ENCODE results near the gene PRDM5.

The PRDM5 gene

DNA sequence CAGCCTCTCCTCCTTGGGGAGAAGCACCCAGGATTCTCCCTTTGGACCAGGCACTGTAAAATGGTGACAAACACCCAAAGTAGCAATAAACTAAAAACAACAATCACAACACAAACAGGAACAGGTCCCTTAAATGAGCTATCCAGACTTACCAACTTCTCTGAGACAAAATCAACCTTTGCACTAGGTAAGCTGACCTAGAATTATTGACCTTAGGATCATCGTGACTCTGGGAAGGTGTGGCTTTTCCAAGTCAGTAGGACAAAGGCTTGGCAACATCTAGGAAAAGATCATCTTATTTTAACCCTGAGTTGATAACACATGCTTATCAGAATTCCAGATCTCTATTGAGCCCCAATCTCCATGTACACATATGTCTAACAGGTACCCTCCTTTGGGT is 166.7 kb downstream of the PRDM5 start:
- TF ChIP-seq TAF1 (IDR thresholded peaks at IDR 0.05; ENCODE audit: borderline replicate concordance, insufficient read depth, low read length) (no peak), POLR2AphosphoS5 (IDR thresholded peaks at IDR 0.05; ENCODE audit: low read depth, low read length) (no peak), SIN3A (IDR thresholded peaks at IDR 0.05; ENCODE audit: borderline replicate concordance, insufficient read depth, low read length) (no peak), FOXP2 (optimal IDR thresholded peaks at IDR 0.05; ENCODE audit: borderline replicate concordance, extremely low read depth, extremely low read length, insufficient read depth) (no peak)
- TF ChIP-seq, protein P1, sequence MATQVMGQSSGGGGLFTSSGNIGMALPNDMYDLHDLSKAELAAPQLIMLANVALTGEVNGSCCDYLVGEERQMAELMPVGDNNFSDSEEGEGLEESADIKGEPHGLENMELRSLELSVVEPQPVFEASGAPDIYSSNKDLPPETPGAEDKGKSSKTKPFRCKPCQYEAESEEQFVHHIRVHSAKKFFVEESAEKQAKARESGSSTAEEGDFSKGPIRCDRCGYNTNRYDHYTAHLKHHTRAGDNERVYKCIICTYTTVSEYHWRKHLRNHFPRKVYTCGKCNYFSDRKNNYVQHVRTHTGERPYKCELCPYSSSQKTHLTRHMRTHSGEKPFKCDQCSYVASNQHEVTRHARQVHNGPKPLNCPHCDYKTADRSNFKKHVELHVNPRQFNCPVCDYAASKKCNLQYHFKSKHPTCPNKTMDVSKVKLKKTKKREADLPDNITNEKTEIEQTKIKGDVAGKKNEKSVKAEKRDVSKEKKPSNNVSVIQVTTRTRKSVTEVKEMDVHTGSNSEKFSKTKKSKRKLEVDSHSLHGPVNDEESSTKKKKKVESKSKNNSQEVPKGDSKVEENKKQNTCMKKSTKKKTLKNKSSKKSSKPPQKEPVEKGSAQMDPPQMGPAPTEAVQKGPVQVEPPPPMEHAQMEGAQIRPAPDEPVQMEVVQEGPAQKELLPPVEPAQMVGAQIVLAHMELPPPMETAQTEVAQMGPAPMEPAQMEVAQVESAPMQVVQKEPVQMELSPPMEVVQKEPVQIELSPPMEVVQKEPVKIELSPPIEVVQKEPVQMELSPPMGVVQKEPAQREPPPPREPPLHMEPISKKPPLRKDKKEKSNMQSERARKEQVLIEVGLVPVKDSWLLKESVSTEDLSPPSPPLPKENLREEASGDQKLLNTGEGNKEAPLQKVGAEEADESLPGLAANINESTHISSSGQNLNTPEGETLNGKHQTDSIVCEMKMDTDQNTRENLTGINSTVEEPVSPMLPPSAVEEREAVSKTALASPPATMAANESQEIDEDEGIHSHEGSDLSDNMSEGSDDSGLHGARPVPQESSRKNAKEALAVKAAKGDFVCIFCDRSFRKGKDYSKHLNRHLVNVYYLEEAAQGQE (IDR thresholded peaks at IDR 0.05; ENCODE audit: insufficient read depth in 1 of 2, low read depth in 2 of 2, low read length in 2 of 2): no peak

DNA sequence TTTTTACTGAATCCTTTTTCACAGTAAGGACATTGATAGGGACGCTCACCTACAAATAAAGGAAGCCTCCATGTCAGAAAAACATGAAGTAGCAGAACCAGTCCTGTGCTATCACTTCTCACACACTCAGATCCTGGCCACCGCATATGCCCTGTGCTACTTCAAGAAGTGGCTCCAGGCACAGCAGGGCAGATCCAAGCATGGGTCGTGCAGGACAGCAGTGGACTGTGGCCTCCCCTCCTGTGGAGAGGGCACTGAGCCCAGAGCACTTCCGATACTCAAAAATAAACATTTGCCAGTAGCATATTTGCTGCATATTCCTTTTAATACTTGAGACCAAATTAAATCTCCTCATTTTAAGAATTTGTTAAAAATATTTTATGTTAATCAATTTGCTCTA is 167.9 kb downstream of the PRDM5 start:
- TF ChIP-seq POLR2AphosphoS5 (IDR thresholded peaks at IDR 0.05; ENCODE audit: low read depth, low read length): no peak
- no peak for TF ChIP-seq SIN3A (IDR thresholded peaks at IDR 0.05; ENCODE audit: borderline replicate concordance, insufficient read depth, low read length)
- TF ChIP-seq, protein P1 (IDR thresholded peaks at IDR 0.05; ENCODE audit: insufficient read depth in 1 of 2, low read depth in 2 of 2, low read length in 2 of 2): no peak
- TF ChIP-seq TAF1 (IDR thresholded peaks at IDR 0.05; ENCODE audit: borderline replicate concordance, insufficient read depth, low read length): no peak
- TF ChIP-seq FOXP2 (optimal IDR thresholded peaks at IDR 0.05; ENCODE audit: borderline replicate concordance, extremely low read depth, extremely low read length, insufficient read depth): no peak

DNA sequence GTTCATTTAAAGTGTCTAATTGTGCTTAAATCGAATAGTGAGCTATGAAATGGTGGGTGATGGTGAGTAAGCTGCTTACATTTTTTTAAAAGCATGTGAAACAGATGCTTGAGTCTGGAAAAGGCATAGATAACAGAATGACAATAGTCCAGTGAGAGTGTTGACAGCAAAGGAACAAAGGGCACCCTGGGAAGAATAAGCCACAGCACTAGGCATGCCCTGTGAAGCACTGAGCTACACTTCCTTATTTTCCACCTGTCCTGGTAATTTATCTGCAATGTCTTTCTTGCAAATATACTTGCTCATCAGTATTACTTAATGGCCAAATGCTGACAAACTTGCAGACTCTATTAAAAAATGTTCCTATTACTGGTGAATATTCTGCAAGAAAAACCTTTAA is 168.7 kb downstream of the PRDM5 start:
- no peak for TF ChIP-seq FOXP2 (optimal IDR thresholded peaks at IDR 0.05; ENCODE audit: borderline replicate concordance, extremely low read depth, extremely low read length, insufficient read depth)
- no peak for TF ChIP-seq TAF1 (IDR thresholded peaks at IDR 0.05; ENCODE audit: borderline replicate concordance, insufficient read depth, low read length)
- TF ChIP-seq, protein P1 (IDR thresholded peaks at IDR 0.05; ENCODE audit: insufficient read depth in 1 of 2, low read depth in 2 of 2, low read length in 2 of 2): no peak
- no peak for TF ChIP-seq POLR2AphosphoS5 (IDR thresholded peaks at IDR 0.05; ENCODE audit: low read depth, low read length)

DNA sequence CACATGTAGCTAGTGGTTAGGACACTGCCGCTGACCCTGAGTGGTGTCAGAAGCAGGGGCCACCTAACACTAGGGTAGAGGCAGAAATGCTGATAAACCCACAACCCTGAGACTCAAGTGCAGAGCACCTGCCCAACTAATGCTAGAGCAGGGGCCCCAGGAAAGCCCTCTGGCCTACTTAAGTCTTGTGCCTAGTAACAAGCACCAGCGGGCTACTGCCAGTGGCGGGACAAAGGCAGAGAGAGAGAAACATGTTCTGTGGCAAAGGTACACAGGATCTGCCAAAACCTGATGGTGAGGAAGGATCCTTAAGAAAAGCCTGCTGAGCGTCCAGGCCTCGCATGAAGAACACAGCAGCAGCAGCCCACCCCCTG is 172.4 kb downstream of the PRDM5 start:
- TF ChIP-seq FOXP2 (optimal IDR thresholded peaks at IDR 0.05; ENCODE audit: borderline replicate concordance, extremely low read depth, extremely low read length, insufficient read depth): no peak

DNA sequence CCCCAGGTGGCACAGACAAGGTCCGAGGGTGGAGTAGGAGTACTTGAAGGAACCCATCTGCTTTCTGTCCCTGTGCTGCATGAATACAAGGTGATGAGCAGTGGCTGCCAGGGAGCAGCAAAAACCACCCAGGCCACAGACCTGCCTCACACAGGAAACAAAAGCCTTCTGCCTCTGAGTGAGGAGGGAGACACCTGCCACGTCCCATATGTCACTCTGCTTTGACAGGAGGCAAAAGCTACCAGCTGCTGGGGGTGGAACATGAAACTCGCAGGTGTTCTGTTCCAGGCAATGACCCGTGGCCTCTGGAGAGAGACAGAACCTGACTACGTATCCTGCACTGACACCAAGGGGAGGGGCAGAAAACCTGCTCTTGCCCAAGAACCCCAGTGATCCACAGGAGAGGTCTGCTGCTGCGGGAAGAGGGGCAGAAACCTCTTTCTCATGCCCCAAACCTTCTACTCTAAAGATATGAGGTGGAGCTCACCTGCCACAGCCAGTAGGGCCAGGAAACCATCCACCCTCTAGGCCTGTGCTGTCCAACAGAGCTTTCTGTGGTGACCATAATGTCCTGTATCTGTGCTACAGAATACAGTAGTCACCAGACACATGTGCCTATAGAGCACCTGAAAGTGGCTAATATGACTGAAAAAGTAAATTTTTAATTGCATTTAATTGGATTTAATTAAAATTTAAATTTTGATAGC is 172.9 kb downstream of the PRDM5 start:
- TF ChIP-seq TAF1 (IDR thresholded peaks at IDR 0.05; ENCODE audit: borderline replicate concordance, insufficient read depth, low read length) (no peak), POLR2AphosphoS5 (IDR thresholded peaks at IDR 0.05; ENCODE audit: low read depth, low read length) (no peak), FOXP2 (optimal IDR thresholded peaks at IDR 0.05; ENCODE audit: borderline replicate concordance, extremely low read depth, extremely low read length, insufficient read depth) (no peak), SIN3A (IDR thresholded peaks at IDR 0.05; ENCODE audit: borderline replicate concordance, insufficient read depth, low read length) (no peak)
- TF ChIP-seq, protein P1 (IDR thresholded peaks at IDR 0.05; ENCODE audit: insufficient read depth in 1 of 2, low read depth in 2 of 2, low read length in 2 of 2): no peak
